ENCODE results near the gene PRUNE1.

Gene PRUNE1

GRCh38 chr1:150972417-150972940 is 35.8 kb upstream of the PRUNE1 start:
- TF ChIP-seq CTCF (IDR thresholded peaks at IDR 0.05; ENCODE audit: borderline replicate concordance, insufficient read depth, low read depth, low read length) = no peak
- H3K4me3 ChIP-seq (ENCODE audit: low read depth, low read length) = no peak overlapping the region

- peak overlapping the region; percentile 88 for H3K4me3 ChIP-seq (ENCODE audit: low read depth, low read length)
- TF ChIP-seq CTCF (IDR thresholded peaks at IDR 0.05; ENCODE audit: borderline replicate concordance, insufficient read depth, low read depth, low read length) = no peak
These were observed 34.9 kb upstream of the PRUNE1 start for GRCh38 chr1:150973258-150973835.

GRCh38 chr1:150973836-150974579 is 34.2 kb upstream of the PRUNE1 start:
- H3K4me3 ChIP-seq (ENCODE audit: low read depth, low read length) = peak overlapping the region; percentile 88
- no peak for TF ChIP-seq CTCF (IDR thresholded peaks at IDR 0.05; ENCODE audit: borderline replicate concordance, insufficient read depth, low read depth, low read length)

- H3K4me3 ChIP-seq (ENCODE audit: low read depth, low read length) = peak within 1 kb of the TSS; percentile 88
- TF ChIP-seq CTCF (IDR thresholded peaks at IDR 0.05; ENCODE audit: borderline replicate concordance, insufficient read depth, low read depth, low read length) = no peak
These were observed 33.4 kb upstream of the PRUNE1 start, which contains the start of gene CERS2 for GRCh38 chr1:150974580-150975478. Gene CERS2, minus strand, starts transcription at chr1:150974835. Its CDS starts 5,745 bp downstream, at chr1:150969090.

- no peak overlapping the region for H3K4me3 ChIP-seq (ENCODE audit: low read depth, low read length)
- no peak for TF ChIP-seq CTCF (IDR thresholded peaks at IDR 0.05; ENCODE audit: borderline replicate concordance, insufficient read depth, low read depth, low read length)
These were observed 31.8 kb upstream of the PRUNE1 start for GRCh38 chr1:150976401-150976821.

GRCh38 chr1:150976879-150977694 is 31.2 kb upstream of the PRUNE1 start:
- TF ChIP-seq CTCF (IDR thresholded peaks at IDR 0.05; ENCODE audit: borderline replicate concordance, insufficient read depth, low read depth, low read length) = no peak
- no peak overlapping the region for H3K4me3 ChIP-seq (ENCODE audit: low read depth, low read length)
